ENCODE results near the gene SLC27A5.
A peak's percentile ranks its signal among the peaks of the same experiment; 100 is the strongest.

The SLC27A5 gene, protein sequence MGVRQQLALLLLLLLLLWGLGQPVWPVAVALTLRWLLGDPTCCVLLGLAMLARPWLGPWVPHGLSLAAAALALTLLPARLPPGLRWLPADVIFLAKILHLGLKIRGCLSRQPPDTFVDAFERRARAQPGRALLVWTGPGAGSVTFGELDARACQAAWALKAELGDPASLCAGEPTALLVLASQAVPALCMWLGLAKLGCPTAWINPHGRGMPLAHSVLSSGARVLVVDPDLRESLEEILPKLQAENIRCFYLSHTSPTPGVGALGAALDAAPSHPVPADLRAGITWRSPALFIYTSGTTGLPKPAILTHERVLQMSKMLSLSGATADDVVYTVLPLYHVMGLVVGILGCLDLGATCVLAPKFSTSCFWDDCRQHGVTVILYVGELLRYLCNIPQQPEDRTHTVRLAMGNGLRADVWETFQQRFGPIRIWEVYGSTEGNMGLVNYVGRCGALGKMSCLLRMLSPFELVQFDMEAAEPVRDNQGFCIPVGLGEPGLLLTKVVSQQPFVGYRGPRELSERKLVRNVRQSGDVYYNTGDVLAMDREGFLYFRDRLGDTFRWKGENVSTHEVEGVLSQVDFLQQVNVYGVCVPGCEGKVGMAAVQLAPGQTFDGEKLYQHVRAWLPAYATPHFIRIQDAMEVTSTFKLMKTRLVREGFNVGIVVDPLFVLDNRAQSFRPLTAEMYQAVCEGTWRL
- total RNA-seq = 1.0 to 5.7 (median 1.7) reads per million in 17 experiments

DNA sequence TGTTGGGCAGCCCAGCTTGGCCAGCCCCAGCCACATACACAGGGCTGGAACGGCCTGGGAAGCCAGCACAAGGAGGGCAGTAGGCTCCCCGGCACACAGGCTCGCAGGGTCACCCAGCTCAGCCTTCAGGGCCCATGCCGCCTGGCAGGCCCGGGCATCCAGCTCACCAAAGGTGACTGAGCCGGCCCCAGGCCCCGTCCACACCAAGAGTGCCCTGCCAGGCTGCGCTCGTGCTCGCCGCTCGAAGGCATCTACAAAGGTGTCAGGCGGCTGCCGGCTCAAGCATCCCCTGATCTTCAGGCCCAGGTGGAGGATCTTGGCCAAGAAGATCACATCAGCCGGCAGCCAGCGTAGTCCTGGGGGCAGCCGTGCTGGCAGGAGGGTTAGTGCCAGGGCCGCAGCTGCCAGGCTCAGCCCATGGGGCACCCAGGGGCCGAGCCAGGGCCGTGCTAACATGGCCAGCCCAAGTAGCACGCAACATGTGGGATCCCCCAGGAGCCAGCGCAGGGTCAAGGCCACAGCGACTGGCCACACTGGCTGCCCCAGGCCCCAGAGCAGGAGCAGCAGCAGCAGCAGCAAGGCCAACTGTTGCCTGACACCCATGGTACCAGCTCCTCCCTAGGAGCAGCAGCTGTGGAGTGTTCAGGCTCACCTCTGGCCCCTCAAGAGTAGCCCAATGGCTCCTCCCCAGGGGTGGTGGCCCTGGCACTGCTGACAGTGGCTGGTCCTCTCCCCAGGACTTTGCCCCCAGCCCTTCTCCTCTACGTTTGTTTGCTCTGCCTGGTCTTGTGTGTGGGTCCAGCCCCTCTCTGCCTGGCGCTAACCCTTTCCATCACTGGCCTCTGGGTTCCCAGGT, at the start of gene SLC27A5:
Gene SLC27A5, minus strand, starts transcription at position 640 of the 856 bp plus-strand sequence. Its CDS starts 37 bp downstream, at position 603.
- no peak for DNase-seq

DNA sequence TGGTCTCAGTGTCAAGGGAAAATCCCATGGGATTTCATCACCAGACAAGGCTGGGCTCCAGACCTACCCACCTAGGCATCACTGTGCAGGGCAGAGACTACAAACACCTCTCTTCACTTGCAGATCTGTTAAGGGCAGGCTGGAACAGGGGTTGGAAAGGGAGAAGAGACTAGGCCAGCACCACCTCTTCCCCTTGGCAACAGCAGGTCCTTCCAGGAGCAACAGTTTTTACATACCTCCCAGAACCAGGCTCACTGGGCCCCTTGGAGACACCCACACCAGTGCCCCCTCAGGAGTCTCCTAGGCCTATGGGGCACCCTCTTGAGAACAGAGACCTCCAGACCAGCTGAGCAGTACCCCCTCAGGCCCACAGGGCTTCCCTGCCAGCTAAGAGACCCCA, 49.1 kb upstream of the SLC27A5 start:
- no peak for DNase-seq

DNA sequence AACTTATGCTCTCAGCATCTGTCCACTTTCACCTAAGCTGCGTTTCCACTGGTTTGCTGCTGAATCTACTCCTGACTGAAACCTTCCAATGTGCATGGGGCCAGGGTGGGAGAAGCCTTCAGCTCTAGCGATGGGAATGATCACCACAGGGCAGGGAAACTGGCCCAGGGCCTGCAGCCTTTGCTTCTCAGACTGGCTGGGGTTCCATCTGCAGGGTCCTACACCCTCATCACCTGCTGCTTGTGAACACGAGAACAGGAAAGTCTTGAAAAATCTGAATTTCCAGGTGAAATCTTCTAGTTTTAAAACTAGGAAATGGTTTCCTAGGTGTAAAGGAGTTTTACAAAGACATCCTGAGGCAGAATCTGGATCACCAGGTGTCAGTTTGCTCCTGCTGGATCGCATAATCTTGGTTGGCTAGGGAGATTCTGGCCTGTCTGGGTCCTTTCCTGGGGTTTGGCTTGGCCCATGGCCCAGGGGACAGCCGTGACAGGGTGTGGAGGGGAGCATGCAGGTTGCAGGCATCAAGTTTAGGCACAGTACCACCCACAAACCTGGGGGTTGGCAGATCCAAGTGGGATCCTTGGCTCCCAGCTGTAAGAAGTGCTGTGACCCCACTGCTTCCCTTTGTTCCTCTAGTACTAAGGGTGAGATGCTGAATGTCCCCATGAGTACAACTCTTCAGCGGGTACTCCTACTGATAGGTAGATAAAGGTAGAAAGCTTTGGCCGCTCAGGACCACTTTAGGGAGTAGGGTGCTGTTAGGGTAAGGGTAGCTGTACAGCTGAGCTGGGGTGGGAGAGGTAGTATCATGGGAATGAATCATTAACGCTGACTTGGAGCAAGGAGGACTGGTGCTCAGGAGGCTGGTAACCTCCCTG, 48.5 kb upstream of the SLC27A5 start:
- no peak for DNase-seq

DNA sequence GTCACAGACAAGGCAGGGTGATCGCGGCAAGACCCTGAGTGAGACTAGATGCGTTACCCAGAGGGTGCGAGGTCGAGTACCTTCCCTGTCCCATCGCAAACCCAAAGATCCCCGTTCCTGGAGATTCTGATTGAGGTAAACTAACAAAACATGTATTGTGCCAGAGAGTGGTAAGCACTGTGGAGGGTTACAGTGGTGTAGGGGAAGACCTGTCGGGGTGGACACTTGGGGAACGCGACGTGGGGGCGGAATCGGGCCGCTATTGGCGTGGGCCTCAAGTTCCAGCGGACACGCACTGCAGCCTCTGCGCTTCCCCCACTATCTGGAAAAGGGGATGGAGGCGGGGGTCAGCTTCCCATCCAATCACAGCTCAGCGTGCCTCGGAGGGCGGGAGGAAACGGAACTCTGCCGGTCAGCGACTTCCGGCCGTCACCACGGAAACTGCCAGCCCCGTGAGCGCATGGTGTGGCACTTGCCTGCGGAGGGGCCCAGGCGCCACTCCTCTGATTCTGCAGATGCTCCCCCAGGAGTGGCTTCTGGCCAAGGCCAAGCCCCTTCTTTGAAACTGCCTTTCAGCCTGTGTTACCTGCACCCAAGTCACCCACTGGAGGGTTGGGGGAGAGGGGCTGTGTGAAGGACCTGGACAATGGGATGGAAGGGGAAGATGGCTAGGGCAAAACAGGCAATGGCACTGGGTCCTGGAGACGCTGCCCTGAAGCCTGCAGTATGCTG, 47.6 kb upstream of the SLC27A5 start:
- peak; percentile 91 to 96 (median 96) for DNase-seq

DNA sequence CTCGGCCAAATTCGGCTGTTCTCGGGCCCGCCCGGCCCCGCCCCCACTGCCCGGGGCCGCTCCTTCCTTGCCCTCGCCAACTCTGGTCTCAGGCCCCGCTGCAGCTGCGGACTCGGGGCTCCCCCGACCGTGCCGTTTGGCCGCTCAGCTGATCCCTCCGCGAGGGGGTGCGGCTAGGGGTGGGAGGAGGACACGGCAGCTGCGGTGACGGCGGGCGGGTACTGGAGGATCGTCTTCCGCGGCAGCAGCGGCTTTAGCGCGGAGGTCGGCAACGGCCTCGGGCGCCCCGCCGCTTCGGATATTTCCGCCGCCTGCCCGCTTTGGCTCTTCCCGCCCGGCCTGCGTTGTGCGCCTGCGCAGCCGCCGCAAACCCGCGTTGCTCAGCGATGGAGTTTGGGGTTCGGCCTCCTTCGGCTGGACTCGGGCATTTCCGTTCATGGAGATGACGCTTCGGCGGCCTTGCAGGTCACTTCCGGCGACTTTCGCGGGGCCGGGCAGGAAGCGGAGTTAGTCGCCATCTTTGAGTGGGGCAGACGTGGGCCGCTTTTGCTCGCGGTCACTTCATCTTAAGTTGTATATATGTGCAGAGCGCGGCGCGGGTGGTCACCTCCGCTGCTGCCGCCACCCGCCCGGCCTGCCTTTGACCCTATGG, 47.0 kb upstream of the SLC27A5 start:
- peak; percentile 99 to 100 (median 99) for DNase-seq

DNA sequence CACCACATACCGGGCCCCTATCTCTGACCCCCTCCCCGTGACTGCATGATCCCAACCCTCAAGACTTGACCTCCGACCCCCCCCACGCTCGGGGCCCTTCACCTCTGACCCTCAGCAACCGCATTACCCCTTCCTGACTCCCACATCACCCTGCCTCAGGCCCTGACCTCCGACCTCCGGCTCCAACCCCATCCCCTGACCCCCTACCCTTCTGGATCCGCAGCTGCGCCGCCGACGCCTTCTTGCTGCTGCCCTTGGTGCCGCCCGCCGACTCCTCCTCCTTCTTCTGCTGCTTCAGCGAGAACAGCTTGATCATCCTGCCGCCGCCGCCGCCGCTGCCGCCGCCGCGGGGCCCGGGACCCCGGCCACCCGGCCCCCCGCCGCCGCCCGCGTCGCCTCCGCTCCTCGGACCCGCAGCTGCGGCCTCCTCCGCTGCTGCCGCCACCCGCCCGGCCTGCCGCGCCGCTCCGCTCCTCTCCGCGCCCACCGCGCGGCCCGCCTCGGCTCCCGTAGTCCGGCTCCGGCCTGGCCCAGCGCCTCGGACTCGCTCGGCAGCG, 46.4 kb upstream of the SLC27A5 start, which contains the start of gene UBE2M:
Gene UBE2M, minus strand, starts transcription at position 546 of the 557 bp plus-strand sequence. Its CDS starts 230 bp downstream, at position 316.
- peak; percentile 25 to 73 (median 54) for DNase-seq

DNA sequence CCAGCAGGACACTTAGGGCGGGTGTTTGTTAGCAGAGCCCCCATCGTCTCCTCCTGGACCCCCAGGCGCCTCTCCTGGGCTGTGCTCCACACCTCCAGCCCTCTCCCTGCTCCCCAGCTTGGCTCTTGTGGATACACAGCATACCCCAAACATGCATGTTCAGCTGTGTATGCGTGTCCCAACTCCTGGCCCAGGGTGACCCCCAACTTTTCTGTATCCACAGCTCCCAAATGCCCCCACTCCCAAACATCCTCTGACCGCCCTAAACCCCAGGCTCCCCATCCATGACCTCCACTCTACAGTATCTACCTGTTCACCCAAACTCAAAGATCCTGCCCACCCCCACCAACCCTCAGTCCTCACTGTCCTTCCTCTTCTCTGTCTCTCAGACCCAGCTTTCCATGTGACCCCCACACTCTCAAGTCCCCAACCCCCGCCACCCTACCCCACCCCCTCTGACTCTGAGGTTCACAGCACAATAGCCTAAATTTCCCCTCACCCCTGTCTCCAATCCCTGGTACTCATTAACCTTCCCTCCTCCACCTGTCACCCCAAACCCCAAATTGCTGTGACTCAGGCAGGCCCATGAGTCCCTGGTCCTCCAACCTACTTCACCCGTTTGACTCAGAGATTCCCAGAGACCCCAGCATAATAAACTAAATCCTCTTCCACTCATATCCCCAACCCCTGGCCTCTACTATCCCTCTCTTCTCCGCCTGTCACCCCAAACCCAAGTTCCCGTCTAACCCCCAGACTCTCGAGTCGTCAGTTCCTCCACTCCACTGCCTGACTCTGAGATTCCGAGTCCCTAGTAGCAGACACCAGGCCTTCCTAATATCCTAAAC, 45.7 kb upstream of the SLC27A5 start:
- no peak for DNase-seq

DNA sequence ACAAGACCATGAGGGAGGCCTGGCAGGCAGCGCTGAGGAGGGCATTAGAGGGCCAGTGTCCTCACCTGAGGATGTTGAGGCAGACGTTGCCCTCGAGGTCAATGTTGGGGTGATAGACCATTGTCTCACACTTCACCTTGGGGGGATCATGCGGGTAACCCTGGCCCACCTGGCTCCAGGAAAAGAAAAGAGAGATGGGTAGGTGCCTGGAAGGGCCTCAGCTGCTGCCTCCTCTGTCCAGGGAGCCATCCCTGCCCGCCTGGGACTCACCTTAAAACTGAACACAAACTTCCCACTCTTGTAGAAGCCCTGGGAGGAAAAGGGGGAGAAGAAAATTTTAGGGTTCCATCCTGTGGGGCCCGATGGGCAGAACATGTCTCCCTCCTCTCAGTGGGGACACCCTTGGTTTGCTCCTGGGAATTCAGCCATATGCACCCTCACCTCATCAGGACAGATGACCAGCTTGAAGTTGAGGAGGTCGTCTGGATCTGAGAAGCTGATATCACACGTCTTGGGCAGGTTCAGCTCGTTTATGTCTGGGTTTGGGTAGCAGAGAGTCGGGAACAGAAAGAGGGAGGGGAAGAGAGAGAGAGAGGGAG, 44.9 kb upstream of the SLC27A5 start:
- no peak for DNase-seq

DNA sequence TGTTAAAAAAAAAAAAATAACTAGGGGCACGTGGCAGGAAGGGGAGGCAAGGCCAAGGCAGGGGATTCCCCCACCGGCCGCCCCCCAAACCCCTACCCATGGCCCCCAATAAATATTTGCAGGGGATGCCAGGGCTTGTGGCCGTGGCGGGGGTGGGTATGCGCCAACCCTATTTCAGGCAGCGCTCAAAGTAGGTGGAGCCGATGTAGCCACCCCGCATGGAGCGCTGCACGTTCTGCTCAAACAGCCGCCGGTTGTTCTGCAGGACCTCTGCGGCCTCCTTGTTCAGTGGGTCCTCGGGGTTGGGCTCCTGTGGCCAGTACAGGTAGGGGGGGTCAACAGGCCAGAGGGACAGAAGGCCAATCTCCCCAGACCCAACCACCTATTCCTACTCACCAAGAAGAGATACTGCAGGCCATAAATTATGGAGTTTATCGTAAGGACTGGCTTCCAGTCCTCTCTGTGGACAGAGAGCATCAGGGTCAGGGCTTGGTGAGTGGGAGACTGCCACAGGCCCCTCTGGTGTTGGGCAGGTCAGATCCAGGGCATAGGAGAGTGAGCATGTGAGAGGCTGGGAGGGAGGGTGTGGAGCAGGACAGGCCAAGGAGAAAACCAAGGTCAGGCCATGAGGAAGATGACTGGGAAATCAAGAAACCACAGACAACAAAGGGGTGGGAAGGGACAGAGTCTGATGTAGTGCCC, 44.3 kb upstream of the SLC27A5 start:
- no peak for DNase-seq

DNA sequence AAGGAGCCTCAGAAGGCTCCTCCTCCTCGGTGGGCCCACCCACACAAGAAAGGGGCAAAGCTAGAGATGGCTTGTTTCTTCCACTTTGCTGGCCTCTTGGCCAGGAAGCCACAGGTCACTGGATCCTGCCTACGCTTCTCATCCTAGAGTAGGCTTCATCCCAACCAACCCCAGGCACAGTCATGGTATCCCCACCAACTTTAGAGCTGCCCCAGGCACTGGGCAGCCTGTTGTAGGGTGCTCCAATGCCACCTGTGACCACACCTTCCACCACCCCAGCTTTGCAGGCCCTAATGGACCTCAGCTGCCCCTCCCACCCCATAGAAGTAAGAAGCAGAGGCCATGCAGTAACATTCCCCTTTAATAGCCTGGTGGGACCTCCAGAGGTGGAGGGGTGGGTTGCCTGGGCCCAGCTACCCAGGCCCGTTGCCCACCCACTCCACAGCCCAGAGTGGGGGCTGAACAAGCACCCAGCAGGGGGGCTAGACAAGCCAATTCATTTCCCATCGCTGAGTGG, 43.6 kb upstream of the SLC27A5 start:
- no peak for DNase-seq

DNA sequence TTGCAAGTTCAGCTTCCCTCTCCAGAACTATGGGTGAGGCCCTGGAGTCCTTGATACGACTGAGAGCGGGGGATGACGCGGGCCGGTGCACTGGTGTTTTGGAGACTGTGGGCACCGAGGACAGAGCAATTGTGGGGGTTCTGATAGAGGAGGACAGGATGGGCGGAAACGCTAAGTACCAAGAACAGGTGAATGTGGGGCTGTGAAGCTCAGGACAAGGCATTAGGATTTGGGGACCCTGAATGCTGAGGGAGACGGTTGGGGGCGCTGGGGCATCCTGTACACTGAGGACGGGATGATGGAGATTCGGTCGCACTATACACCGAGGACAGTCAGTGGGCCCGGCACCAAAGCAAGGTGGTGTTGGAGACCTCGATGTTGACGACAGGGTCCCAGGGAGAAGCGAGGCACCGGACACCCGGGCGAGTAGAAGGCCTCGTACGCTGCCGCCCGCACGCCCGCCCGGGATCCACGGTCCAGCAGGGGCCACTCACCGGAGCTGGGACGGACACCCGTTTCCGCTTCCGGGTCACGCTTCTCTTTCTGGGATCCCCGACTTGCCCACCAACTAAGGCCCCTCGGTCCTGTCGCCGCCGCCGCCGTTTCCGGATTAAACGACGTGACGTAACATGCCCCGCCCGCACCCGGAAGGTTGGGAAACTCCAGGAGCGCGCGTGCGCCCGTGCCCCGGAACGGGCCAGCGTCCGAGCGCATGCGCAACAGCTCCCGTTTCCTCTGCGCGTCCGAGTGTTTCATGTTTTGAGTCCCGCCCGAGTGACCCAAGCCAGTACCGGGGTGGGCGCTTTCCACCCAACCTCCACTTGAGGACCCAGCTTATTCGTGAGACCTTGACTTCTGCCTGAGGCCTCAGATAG, 42.9 kb upstream of the SLC27A5 start, which contains the start of gene CHMP2A:
Gene CHMP2A, minus strand, starts transcription at position 612 of the 875 bp plus-strand sequence. CDS start 893 bp downstream, outside the sequence.
- peak; percentile 98 to 100 (median 99) for DNase-seq

DNA sequence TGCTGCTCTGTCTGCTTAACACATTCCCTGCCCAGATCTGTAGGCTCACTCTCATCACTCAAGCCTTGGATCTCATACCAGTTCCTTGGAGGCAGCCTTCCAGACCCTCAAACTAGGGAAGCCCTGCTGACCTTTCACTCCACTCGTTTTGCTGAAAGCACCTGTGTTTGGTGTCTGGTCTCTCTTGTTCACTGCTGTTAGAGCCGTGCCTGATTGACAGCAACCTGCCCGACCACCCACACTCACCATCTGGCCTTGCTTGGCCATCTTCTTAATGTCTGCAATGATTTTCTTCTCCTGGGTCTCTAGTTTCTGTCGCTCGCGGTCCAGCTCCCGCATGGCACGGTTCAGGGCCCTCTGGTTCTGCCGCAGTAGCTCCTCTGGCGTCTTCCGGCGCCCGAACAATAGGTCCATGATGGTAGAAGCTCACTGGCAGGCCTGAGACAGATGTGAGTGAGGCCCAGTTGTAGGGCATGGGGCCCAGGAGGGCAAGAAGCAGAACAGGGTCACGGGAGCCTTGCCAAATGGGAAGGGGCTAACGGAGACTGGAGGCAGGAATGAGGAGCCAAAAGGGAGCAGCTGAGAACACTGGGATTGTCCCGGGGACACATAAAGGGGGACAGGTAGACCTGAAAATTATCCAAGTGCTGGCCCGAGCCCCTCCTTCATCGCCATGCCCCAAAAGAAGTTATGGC, 42.2 kb upstream of the SLC27A5 start:
- DNase-seq = no peak

DNA sequence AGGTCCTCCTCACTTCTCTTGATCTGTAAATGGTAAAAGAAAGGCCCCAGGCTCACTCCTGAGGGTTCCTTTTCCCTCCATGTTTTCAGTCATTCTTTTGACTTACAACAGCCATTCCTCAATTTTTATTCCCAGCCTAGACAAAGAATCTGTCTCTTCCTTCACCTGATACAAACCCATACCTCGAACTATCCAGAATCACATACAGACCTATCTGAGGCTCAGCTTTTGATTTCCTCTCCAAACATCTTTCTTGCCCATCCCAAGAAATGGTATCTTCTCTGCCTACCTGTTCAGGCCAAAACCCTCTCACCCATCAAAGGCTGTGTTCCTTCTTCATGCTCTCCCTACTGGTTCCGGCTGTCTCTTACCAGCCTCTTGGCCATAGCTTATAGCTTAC, 40.9 kb upstream of the SLC27A5 start:
- DNase-seq = no peak

DNA sequence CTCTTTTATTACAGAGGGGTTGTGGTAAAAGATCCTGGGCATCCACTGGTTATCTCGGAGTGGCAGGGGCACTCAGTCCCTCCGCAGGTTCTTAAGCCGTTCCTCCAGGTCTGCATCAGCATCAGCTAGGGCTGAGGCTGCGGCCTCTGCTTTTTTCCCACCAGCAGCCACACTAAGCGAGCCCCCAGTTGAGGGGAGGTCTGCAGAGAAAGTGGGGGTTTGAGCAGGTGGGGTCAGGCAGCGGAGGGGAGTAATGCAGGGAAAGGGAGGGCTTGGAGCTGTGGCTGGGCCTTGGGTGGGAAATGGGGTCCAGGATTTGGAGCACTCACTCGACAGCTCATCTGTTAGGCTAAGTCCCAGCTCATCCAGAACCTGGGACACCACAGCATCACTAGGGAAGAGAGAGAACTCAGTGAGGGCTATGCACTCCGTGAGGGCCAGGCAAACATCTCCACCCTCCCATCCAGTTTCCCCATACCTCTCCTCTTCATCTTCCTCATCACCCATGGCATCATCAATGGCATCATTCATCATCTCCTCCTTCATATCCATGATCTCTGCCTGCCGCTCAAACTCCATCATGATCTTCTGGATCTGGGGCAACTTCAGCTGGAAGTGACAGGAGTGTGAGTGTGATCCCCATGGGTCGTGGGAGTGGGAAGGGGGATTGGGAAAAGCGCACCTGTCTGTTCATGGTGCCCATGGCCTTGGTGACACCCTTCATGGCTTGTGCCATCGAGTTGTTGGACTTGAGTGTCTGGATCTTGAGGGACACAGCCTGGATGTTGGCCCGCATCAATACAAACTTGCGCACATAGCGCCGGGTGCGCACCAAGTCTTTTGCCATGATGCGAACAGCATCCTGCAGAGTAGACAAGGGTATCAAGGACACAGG, 40.0 kb upstream of the SLC27A5 start:
- no peak for DNase-seq

DNA sequence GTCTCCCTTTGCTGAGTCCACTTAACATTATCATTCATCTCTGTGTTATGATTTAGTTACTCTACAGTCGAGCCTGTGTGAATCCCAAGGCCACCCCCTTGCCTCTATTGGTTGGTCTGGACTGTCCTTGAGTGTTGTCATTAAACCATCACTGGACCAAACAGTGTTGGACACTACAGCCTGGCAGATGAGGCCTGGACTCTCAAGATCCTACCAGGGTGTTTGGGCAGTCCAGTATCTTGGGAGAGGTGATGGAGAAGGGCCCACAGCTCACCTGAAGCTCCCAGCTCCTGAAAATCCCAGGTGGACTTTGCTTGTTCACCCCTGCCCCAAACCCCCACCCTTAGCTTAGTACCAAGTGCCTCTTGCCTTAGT, 39.3 kb upstream of the SLC27A5 start:
- DNase-seq = no peak

Data from suppressor macrophage (primary cell).